Psoas muscle (tissue), 8 donors: ENCODE measurements around the gene DGCR8. TPM values are rescaled to one million over a fixed set of nuclear protein-coding genes. Genes with fewer than 3 reads are reported as not detected.

Experiments
- ATAC-seq, 4 donors: fragments of 200-7000 bp; cut with Tn5 transposase; one replicate each; pipeline ENCODE4 v1.9.1; 2020; ENCODE audit warnings: moderate library complexity in 3 of 4, mild to moderate bottlenecking in 2 of 4
- DNase-seq, 2 donors: peaks; one replicate each; pipeline ENCODE4 v3.0.0-alpha.2; 2020
- H3K27ac ChIP-seq: fragments of 200-600 bp; one replicate; pipeline ENCODE4 v1.8.0; 2022
- H3K27me3 ChIP-seq, 3 donors: fragments of 200-600 bp in 1 of 3; one replicate each; pipeline versions ENCODE4 v1.6.1 to v1.8.0; 2013 to 2022; ENCODE audit warnings: low read length in 2 of 3, mild to moderate bottlenecking in 2 of 3, moderate library complexity in 1 of 3; ENCODE audit not compliant: insufficient read depth in 3 of 3
- H3K36me3 ChIP-seq, 2 donors: fragments of 200-600 bp in 1 of 2; one replicate each; pipeline versions ENCODE4 v1.6.1 to v1.8.0; 2013 to 2022; ENCODE audit warnings: low read depth in 1 of 2, mild to moderate bottlenecking in 1 of 2, moderate library complexity in 1 of 2; ENCODE audit not compliant: insufficient read depth in 1 of 2
- H3K4me1 ChIP-seq: fragments of 200-600 bp; one replicate; pipeline ENCODE4 v1.8.0; 2022
- H3K4me3 ChIP-seq: fragments of 200-600 bp; one replicate; pipeline ENCODE4 v1.8.0; 2022; ENCODE audit warnings: mild to moderate bottlenecking
- H3K9me3 ChIP-seq: fragments of 200-600 bp; one replicate; pipeline ENCODE4 v1.8.0; 2022
- WGBS, 3 donors: extraction: QIAGEN DNeasy Blood & Tissue Kit; methylation state at CpG; one replicate each; pipeline versions ENCODE4 v1.1.6 to v1.1.7; 2013; 5-methylcytosine and 5-hydroxymethylcytosine counted together
- intact Hi-C, 2 donors: fragments of 100-400 bp; cut with DNase I; formaldehyde crosslinking; loops; one replicate each; pipeline versions ENCODE4 v1.11.0 to v1.14.2; 2022
- polyA plus RNA-seq, 3 donors: library from polyadenylated mRNA; stranded (reverse); fragments of 200-250 nt; gene quantifications; one replicate each; pipeline ENCODE4 v1.2.3, GENCODE V29; 2013
- total RNA-seq, 4 donors: library from RNA; stranded (reverse); fragmentation: NEBNext Ultra II Directional in 2 of 4; extraction: Animal tissue kit (Norgen Biotek cat#: 25700) in 2 of 4; gene quantifications; one replicate each; pipeline versions ENCODE4 v1.2.1 to v1.2.4, GENCODE V29; 2021 to 2023
- TF ChIP-seq, protein P1 (sequence below): fragments of 200-600 bp; IDR thresholded peaks from one replicate; pipeline ENCODE4 v1.8.0; 2022; ENCODE audit warnings: antibody characterized with exemption
- donor health status: healthy with polysubstance abuse.
- donor health status: DM: no; HTN: no; CAD: no; lungs with moderate emphysema.
- donor health status: Bipolar disorder and iron deficiency.
- donor health status: healthy.
- donor health status: DM: yes; HTN: yes; CAD: no.
- donor health status: DM: no; HTN: no; CAD: no.
- donor health status: DM: no; HTN: no; CAD: no.
- donor health status: DM: yes; HTN: yes; CAD: no.

Gene DGCR8
- total and polyA plus RNA-seq, 7 donors: 10.5 to 21.5 (median 15.3) TPM

DNA sequence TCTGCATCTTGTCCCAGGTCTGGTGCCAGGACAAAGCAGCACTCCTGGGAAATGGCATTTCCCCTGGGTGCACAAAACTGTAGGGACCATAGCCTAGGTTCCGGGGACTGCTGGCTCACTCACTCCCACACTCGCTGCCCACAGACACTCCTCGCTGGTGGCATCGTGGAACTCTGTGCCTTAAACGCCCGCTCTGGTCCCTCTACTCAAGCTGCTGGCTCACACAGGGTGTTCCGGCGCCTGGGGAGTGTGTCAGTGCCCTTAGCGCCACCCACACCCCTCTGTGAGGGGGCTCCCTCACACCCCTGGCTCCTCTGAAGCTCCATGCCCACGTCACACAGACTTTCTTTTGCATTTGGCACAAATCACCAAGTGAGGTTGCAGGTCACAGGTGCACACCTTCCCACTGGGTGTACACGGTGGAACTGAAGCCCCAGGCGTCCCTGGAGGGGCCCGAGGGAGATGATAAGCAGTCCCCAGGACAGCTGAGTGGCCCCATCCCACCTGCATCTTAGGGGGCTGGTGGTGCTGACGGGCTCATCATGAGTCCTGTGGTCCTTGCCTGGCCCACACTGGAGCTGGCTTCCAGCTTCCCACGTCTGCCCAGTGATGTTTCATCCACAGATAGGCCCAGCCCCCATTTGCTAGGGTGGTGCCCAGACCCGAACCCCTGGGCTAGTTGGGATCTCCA lies 23.2 kb upstream of the DGCR8 start:
- H3K4me3 ChIP-seq: no peak overlapping the region
- no peaks in the 10 kb centered on the region for H3K9me3 ChIP-seq
- peaks cover 0 to 79% of the 10 kb centered on the region in 2 donors for H3K36me3 ChIP-seq
- DNase-seq (no peak), ATAC-seq (no peak)
- H3K27me3 ChIP-seq: no peaks in the 10 kb centered on the region
- no peaks in the 10 kb centered on the region for H3K4me1 ChIP-seq
- WGBS, 3 donors: 92 to 97% (median 96%) methylated on average over 16 of the region's 16 CpGs
- TF ChIP-seq, protein P1, sequence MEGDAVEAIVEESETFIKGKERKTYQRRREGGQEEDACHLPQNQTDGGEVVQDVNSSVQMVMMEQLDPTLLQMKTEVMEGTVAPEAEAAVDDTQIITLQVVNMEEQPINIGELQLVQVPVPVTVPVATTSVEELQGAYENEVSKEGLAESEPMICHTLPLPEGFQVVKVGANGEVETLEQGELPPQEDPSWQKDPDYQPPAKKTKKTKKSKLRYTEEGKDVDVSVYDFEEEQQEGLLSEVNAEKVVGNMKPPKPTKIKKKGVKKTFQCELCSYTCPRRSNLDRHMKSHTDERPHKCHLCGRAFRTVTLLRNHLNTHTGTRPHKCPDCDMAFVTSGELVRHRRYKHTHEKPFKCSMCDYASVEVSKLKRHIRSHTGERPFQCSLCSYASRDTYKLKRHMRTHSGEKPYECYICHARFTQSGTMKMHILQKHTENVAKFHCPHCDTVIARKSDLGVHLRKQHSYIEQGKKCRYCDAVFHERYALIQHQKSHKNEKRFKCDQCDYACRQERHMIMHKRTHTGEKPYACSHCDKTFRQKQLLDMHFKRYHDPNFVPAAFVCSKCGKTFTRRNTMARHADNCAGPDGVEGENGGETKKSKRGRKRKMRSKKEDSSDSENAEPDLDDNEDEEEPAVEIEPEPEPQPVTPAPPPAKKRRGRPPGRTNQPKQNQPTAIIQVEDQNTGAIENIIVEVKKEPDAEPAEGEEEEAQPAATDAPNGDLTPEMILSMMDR: no peak
- H3K27ac ChIP-seq: no peak overlapping the region
- intact Hi-C loops: no loop called here

GRCh38 chr22:20057596-20058268 lies 22.3 kb upstream of the DGCR8 start:
- TF ChIP-seq, protein P1: no peak
- no peak overlapping the region for H3K4me3 ChIP-seq
- 93 to 94% (median 94%) methylated on average over 13 of the region's 13 CpGs for WGBS, 3 donors

GRCh38 chr22:20058989-20059770 lies 20.9 kb upstream of the DGCR8 start:
- WGBS, 3 donors: 84 to 87% (median 86%) methylated on average over 10 of the region's 10 CpGs
- intact Hi-C loops: no loop called here
- Histone ChIP-seq H3K27ac (no peak overlapping the region), H3K4me1 (peaks cover 10% of the 10 kb centered on the region), H3K27me3 (no peaks in the 10 kb centered on the region), H3K9me3 (no peaks in the 10 kb centered on the region), H3K4me3 (no peak overlapping the region), H3K36me3 (peaks cover 0 to 72% of the 10 kb centered on the region in 2 donors)
- no peak for DNase-seq
- TF ChIP-seq, protein P1: no peak
- no peak for ATAC-seq

More at GRCh38 chr22:20057596-20058268, 22.3 kb upstream of the DGCR8 start:
- intact Hi-C loops: no loop called here
- no peaks in the 10 kb centered on the region for H3K27me3 ChIP-seq
- H3K9me3 ChIP-seq: no peaks in the 10 kb centered on the region
- H3K36me3 ChIP-seq: peaks cover 0 to 83% of the 10 kb centered on the region in 2 donors
- DNase-seq (no peak), ATAC-seq (no peak)
- no peak overlapping the region for H3K27ac ChIP-seq
- peaks cover 3% of the 10 kb centered on the region for H3K4me1 ChIP-seq

- ATAC-seq: no peak
- Histone ChIP-seq H3K27me3 (no peaks in the 10 kb centered on the region), H3K4me3 (no peak overlapping the region), H3K27ac (no peak overlapping the region), H3K36me3 (peaks cover 0 to 70% of the 10 kb centered on the region in 2 donors), H3K4me1 (peaks cover 10% of the 10 kb centered on the region), H3K9me3 (no peaks in the 10 kb centered on the region)
- 78 to 81% (median 78%) methylated on average over 10 of the region's 10 CpGs for WGBS, 3 donors
- intact Hi-C loops: no loop called here
- DNase-seq: no peak
- TF ChIP-seq, protein P1: no peak
Measured at GRCh38 chr22:20060700-20061480, 19.2 kb upstream of the DGCR8 start.
